Smooth muscle cell (in vitro differentiated cells): ENCODE measurements around the gene CD22. TPM values are rescaled to one million over a fixed set of nuclear protein-coding genes. Genes with fewer than 3 reads are reported as not detected.

Source experiments
- DNase-seq: peaks from one replicate; lab custom pipeline; 2025; ENCODE audit not compliant: unreplicated experiment; lab: John Stamatoyannopoulos, UW
- H2AFZ ChIP-seq: fragments of 200-600 bp; sonication (generic); 2 replicates; pipeline ENCODE4 v1.6.0; 2016; ENCODE audit warnings: antibody characterized with exemption, low read depth, mild to moderate bottlenecking
- H3F3A ChIP-seq: fragments of 200-600 bp; sonication (generic); 2 replicates; pipeline ENCODE4 v1.6.0; 2017; ENCODE audit warnings: antibody characterized with exemption, low read depth
- H3K27ac ChIP-seq: fragments of 200-600 bp; sonication (generic); 2 replicates; pipeline ENCODE4 v1.5.1; 2016; ENCODE audit warnings: low read depth, mild to moderate bottlenecking
- H3K27me3 ChIP-seq: fragments of 200-600 bp; sonication (generic); 2 replicates; pipeline ENCODE4 v1.6.1; 2016; ENCODE audit warnings: low read depth, mild to moderate bottlenecking
- H3K36me3 ChIP-seq: fragments of 200-600 bp; sonication (generic); 2 replicates; pipeline ENCODE4 v1.5.1; 2016; ENCODE audit warnings: low read depth
- H3K4me1 ChIP-seq: fragments of 200-600 bp; sonication (generic); 2 replicates; pipeline ENCODE4 v1.5.1; 2016; ENCODE audit warnings: low read depth
- H3K4me2 ChIP-seq: fragments of 200-600 bp; sonication (generic); 2 replicates; pipeline ENCODE4 v1.6.0; 2016; ENCODE audit warnings: mild to moderate bottlenecking
- H3K4me3 ChIP-seq: fragments of 200-600 bp; sonication (generic); 2 replicates; pipeline ENCODE4 v1.5.1; 2016; ENCODE audit warnings: mild to moderate bottlenecking
- H3K79me2 ChIP-seq: fragments of 200-600 bp; sonication (generic); 2 replicates; pipeline ENCODE4 v1.6.0; 2016; ENCODE audit warnings: low read depth, mild to moderate bottlenecking
- H3K9ac ChIP-seq: fragments of 200-600 bp; sonication (generic); 2 replicates; pipeline ENCODE4 v1.6.0; 2016; ENCODE audit warnings: low read depth
- H3K9me3 ChIP-seq: fragments of 200-600 bp; sonication (generic); replicated peaks from 2 replicates; pipeline ENCODE4 v1.5.1; 2016; ENCODE audit warnings: low read depth
- H4K20me1 ChIP-seq: fragments of 200-600 bp; sonication (generic); 2 replicates; pipeline ENCODE4 v1.6.0; 2016; ENCODE audit warnings: low read depth
- WGBS: methylation state at CpG from one replicate; pipeline ENCODE4 v1.1.7; 2016; ENCODE audit warnings: low lambda C conversion rate; 5-methylcytosine and 5-hydroxymethylcytosine counted together
- polyA plus RNA-seq: library from polyadenylated mRNA; unstranded; fragments of >200 nt; fragmentation: Nextera tagmentation; extraction: Ambion mirVana; gene quantifications from 2 replicates; pipeline ENCODE4 v1.2.1, GENCODE V29; 2016
- total RNA-seq: library from RNA; depleted of rRNA; stranded (reverse); fragments of >200 nt; gene quantifications from 2 replicates; pipeline ENCODE4 v1.2.3, GENCODE V29; 2014
- TF ChIP-seq, protein P1 (sequence below): fragments of 200-600 bp; sonication (generic); IDR thresholded peaks from 2 replicates; pipeline ENCODE4 v1.5.1; 2017; ENCODE audit warnings: borderline replicate concordance, mild to moderate bottlenecking, antibody characterized with exemption; ENCODE audit not compliant: insufficient read depth, poor library complexity, severe bottlenecking

The CD22 gene
- total and polyA plus RNA-seq, 2 experiments from 2014 or later = not detected

DNA sequence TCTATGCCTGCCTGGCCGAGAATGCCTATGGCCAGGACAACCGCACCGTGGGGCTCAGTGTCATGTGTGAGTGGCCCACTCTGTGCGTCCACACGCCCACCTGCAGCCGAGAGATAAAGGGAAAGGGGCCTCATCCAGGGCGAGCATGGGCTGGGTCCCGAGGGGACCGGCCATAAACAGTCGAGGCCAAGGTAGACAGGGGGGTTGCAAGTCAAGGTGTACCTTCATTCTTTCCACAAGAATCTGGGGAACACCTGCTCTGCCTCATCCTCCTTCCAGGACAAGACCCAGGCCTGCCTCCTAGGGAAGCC lies 28.7 kb upstream of the CD22 start:
- no peaks in the 10 kb centered on the region for H3K79me2 ChIP-seq
- no peaks in the 10 kb centered on the region for H3K36me3 ChIP-seq
- no peaks in the 10 kb centered on the region for H4K20me1 ChIP-seq
- H3K27ac ChIP-seq = no peak overlapping the region
- H3F3A ChIP-seq = no peaks in the 10 kb centered on the region
- H3K9ac ChIP-seq = no peak overlapping the region
- 94% methylated on average over 10 of the region's 10 CpGs for WGBS
- no peak overlapping the region for H3K4me2 ChIP-seq
- no peak for DNase-seq
- H3K27me3 ChIP-seq = no peaks in the 10 kb centered on the region
- no peak overlapping the region for H3K4me3 ChIP-seq
- TF ChIP-seq, protein P1, sequence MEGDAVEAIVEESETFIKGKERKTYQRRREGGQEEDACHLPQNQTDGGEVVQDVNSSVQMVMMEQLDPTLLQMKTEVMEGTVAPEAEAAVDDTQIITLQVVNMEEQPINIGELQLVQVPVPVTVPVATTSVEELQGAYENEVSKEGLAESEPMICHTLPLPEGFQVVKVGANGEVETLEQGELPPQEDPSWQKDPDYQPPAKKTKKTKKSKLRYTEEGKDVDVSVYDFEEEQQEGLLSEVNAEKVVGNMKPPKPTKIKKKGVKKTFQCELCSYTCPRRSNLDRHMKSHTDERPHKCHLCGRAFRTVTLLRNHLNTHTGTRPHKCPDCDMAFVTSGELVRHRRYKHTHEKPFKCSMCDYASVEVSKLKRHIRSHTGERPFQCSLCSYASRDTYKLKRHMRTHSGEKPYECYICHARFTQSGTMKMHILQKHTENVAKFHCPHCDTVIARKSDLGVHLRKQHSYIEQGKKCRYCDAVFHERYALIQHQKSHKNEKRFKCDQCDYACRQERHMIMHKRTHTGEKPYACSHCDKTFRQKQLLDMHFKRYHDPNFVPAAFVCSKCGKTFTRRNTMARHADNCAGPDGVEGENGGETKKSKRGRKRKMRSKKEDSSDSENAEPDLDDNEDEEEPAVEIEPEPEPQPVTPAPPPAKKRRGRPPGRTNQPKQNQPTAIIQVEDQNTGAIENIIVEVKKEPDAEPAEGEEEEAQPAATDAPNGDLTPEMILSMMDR = no peak
- no peak overlapping the region for H2AFZ ChIP-seq
- H3K4me1 ChIP-seq = no peaks in the 10 kb centered on the region
- H3K9me3 ChIP-seq = no peaks in the 10 kb centered on the region

DNA sequence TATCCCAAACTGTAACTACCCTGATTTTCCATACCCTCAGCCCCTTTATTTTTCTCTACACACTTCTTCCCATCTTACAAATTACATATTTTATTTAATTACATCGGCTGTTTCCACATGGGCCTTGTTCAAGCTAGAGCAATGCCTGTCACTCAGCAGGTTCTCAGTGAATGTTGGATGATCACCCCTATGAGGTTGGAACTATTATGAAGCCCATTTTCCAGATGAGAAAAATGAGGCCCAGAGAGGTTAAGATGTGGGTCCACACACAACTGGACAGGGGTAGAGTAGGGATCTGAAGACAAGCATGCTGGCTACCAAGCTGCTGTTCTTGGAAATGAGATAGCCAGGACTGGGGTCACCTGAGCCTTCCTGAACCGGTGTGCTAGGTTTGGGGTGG lies 27.0 kb upstream of the CD22 start:
- H3K27ac ChIP-seq = no peak overlapping the region
- H4K20me1 ChIP-seq = no peaks in the 10 kb centered on the region
- 99% methylated on average over 2 of the region's 2 CpGs for WGBS
- H3K27me3 ChIP-seq = no peaks in the 10 kb centered on the region
- no peak overlapping the region for H2AFZ ChIP-seq
- no peak overlapping the region for H3K4me3 ChIP-seq
- TF ChIP-seq, protein P1 = no peak
- no peaks in the 10 kb centered on the region for H3K4me1 ChIP-seq
- H3K4me2 ChIP-seq = no peak overlapping the region
- H3K79me2 ChIP-seq = no peaks in the 10 kb centered on the region
- H3F3A ChIP-seq = no peaks in the 10 kb centered on the region
- no peaks in the 10 kb centered on the region for H3K36me3 ChIP-seq
- no peak overlapping the region for H3K9ac ChIP-seq
- no peaks in the 10 kb centered on the region for H3K9me3 ChIP-seq
- DNase-seq = no peak

DNA sequence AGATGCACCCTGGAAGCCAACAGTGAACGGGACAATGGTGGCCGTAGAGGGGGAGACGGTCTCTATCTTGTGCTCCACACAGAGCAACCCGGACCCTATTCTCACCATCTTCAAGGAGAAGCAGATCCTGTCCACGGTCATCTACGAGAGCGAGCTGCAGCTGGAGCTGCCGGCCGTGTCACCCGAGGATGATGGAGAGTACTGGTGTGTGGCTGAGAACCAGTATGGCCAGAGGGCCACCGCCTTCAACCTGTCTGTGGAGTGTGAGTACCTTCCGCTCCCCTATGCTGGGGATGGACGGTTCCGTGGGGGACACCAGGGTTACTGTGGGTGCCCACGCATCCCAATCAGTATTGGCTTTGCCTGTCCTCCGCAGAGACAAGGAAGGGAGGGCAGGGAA lies 26.5 kb upstream of the CD22 start:
- no peak overlapping the region for H2AFZ ChIP-seq
- no peaks in the 10 kb centered on the region for H3K27me3 ChIP-seq
- H3K79me2 ChIP-seq = no peaks in the 10 kb centered on the region
- H3K4me1 ChIP-seq = no peaks in the 10 kb centered on the region
- no peaks in the 10 kb centered on the region for H4K20me1 ChIP-seq
- H3K9me3 ChIP-seq = no peaks in the 10 kb centered on the region
- WGBS = 91% methylated on average over 16 of the region's 16 CpGs
- H3F3A ChIP-seq = no peaks in the 10 kb centered on the region
- no peak overlapping the region for H3K27ac ChIP-seq
- no peak for DNase-seq
- no peak overlapping the region for H3K4me2 ChIP-seq
- no peaks in the 10 kb centered on the region for H3K36me3 ChIP-seq
- H3K4me3 ChIP-seq = no peak overlapping the region
- no peak overlapping the region for H3K9ac ChIP-seq
- TF ChIP-seq, protein P1 = no peak

DNA sequence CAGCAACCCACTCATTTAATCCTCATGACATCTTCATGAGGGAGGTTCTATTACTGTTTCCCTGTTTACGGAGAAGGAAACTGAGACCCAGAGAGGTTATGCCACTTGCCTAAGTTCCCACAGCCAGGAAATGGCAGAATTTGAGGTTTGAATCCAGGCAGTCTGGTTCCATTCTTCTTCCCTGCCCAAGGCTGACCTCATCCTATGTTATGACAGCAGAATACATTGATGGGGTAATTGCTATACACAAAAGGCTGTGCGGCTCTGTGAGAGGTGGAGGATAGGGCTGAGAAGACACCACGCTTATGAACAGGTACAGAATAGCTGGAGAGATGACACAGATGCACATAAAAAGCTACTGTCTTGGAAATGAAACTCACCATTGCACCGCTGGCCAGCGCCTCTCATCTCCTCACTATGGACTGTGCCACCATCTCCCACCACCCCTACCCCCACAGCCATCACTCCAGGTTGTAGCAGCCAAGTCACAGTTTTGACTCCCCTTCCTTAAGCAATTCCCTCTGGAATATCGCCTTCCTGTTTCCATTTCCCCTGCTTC lies 25.6 kb upstream of the CD22 start:
- DNase-seq = no peak
- Histone ChIP-seq H3K27me3 (no peaks in the 10 kb centered on the region), H3K9me3 (no peaks in the 10 kb centered on the region), H3K4me1 (no peaks in the 10 kb centered on the region), H3F3A (no peaks in the 10 kb centered on the region), H3K4me3 (no peak overlapping the region), H4K20me1 (no peaks in the 10 kb centered on the region), H2AFZ (no peak overlapping the region), H3K9ac (no peak overlapping the region), H3K79me2 (no peaks in the 10 kb centered on the region), H3K36me3 (no peaks in the 10 kb centered on the region), H3K27ac (no peak overlapping the region), H3K4me2 (no peak overlapping the region)
- WGBS = 87% methylated on average over 4 of the region's 6 CpGs
- TF ChIP-seq, protein P1 = no peak
